Measurements from ENCODE around the gene HDAC10.

- no peak for TF ChIP-seq CTCF (IDR thresholded peaks at IDR 0.05; ENCODE audit: insufficient read depth, low read length)
- TF ChIP-seq SPI1 (IDR thresholded peaks at IDR 0.05; ENCODE audit: borderline replicate concordance, low read depth): no peak
- peak; percentile 21; the same call in 1 of the 2 replicates for TF ChIP-seq POLR2AphosphoS5 (IDR thresholded peaks at IDR 0.05; ENCODE audit: low read depth)
Measured at GRCh38 chr22:50208430-50208938, 42.6 kb downstream of the HDAC10 start.
